Adipocyte (in vitro differentiated cells): ENCODE results near the gene ERGIC1.
A peak's percentile ranks its signal among the peaks of the same experiment; 100 is the strongest.

Experiments used
- DNase-seq: peaks from one replicate; pipeline ENCODE4 v3.0.0-alpha.2; 2015; ENCODE audit warnings: low read depth
- H3K27me3 ChIP-seq: replicated peaks from 2 replicates; pipeline ENCODE4 v1.7.0; 2013; ENCODE audit warnings: mild to moderate bottlenecking, low read length, moderate library complexity; ENCODE audit not compliant: control insufficient read depth, insufficient read depth
- H3K36me3 ChIP-seq: 2 replicates; pipeline ENCODE4 v1.7.0; 2013; ENCODE audit warnings: low read length, mild to moderate bottlenecking, moderate library complexity; ENCODE audit not compliant: control insufficient read depth, insufficient read depth, severe bottlenecking
- H3K4me1 ChIP-seq: 2 replicates; pipeline ENCODE4 v1.7.0; 2013; ENCODE audit warnings: mild to moderate bottlenecking, low read length, moderate library complexity; ENCODE audit not compliant: control insufficient read depth, insufficient read depth
- H3K4me3 ChIP-seq: 2 replicates; pipeline ENCODE4 v1.7.0; 2013; ENCODE audit warnings: mild to moderate bottlenecking, low read length, moderate library complexity
- H3K9ac ChIP-seq: 2 replicates; pipeline ENCODE4 v1.7.0; 2013; ENCODE audit warnings: mild to moderate bottlenecking, low read length, moderate library complexity
- H3K9me3 ChIP-seq: 2 replicates; pipeline ENCODE4 v1.7.0; 2013; ENCODE audit warnings: mild to moderate bottlenecking, low read length, moderate library complexity; ENCODE audit not compliant: control insufficient read depth

ERGIC1 gene

DNA sequence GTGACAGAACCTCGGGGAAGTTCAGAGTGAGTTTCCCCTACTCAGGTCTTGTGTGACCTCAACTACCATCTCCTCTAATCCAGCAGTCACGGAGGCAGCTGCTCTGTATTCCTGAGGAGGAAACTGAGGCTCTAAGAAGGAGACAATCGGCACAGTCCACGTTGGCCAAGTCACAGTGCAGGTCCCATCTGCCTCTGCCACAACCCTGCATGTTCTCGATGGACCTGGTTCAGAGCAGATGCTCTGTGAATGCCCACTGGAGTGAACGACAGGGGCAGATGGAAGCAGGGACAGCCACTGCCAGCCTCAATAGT is 722 bp upstream of the ERGIC1 start:
- no peaks in the 10 kb centered on the region for H3K27me3 ChIP-seq
- H3K4me3 ChIP-seq = peak overlapping the region; percentile 87
- H3K36me3 ChIP-seq = peaks cover 13% of the 10 kb centered on the region
- H3K9me3 ChIP-seq = no peaks in the 10 kb centered on the region
- DNase-seq = no peak
- H3K4me1 ChIP-seq = peaks cover 44% of the 10 kb centered on the region
- H3K9ac ChIP-seq = peak overlapping the region; percentile 90

DNA sequence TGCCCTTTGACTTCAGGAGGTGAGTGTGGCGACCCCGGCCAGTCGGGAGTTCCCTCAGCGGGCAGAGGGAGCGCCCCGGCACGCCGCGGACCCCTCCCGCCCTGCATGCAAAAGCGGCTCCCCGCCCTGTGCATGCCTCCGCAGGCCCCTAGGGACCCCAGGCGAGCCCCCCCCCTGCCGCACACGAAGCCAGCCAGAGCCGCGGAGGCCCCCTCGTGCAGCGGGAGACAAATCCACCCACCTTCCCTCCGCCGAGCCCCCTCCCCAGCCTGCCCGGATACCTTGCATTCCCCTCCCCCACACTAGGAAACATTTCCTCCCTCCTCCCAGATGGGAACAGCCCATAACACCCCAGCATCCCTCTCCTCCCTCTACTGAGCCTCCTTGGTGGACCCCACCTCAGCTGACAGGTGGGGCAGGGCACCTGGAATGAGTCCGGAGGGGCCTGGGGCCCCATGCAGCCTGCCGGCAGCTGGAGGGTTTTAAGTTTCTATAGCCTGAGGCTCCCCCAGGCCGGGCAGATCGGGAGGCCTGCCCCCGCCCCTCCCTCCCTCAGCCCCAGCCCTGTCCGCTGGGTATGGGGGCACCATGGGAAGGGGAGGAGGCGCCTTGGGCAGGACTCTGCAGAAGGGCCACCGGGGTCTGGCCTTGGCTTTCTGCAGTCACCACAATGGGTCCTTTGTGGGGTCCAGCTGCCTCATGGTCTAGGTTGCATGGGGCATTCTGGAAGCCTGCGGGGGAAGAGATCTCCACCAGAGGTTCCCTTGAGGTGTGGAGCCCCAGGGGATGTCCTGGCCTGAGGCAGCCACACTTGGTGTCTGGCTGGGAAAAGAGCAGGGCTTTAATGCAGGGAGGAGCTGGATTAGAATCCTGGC is 601 bp downstream of the ERGIC1 start:
- H3K4me1 ChIP-seq = peaks cover 41% of the 10 kb centered on the region

DNA sequence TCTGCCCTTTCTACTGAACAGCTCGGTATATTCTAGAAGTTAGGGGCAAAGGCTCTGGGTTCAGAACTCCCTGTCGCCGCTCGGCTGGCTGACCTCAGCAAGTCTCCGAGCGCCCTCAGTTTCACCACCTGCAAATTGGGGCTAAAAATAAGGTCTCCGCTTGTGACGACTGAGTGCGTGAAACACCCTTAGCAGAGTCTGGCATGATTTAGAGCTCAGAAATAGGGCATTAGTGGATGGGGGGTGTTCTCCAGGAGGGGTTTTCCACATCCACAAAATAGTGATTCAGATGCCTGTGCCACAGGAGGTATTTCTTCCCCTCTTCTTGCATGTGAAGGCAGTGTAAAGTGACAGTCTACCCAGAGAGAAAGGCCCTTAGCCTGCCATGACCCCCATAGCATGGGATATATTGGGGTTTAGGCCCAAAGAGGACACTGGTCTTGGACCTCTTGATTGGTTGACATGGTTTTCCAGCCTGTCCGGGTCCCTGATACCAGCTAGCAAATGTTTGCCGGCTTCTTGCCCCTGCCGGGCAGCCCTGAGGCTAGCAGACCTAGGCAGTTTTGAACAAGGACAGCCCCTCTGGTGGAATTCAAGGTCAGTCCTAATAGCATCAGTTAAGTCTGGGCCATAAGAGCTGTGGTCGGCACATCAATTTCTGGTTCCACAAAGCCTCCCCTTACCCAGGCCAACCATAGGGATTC is 1.4 kb downstream of the ERGIC1 start:
- H3K36me3 ChIP-seq = peaks cover 15% of the 10 kb centered on the region
- no peaks in the 10 kb centered on the region for H3K27me3 ChIP-seq
- H3K9me3 ChIP-seq = no peaks in the 10 kb centered on the region
- peak overlapping the region; percentile 87 for H3K4me3 ChIP-seq
- DNase-seq = no peak
- H3K9ac ChIP-seq = peak overlapping the region; percentile 90
- peaks cover 48% of the 10 kb centered on the region for H3K4me1 ChIP-seq

More for the DNA sequence above, 601 bp downstream of the ERGIC1 start:
- H3K9me3 ChIP-seq = no peaks in the 10 kb centered on the region
- H3K9ac ChIP-seq = peak overlapping the region; percentile 90
- H3K27me3 ChIP-seq = no peaks in the 10 kb centered on the region
- peaks cover 15% of the 10 kb centered on the region for H3K36me3 ChIP-seq
- peak overlapping the region; percentile 87 for H3K4me3 ChIP-seq
- DNase-seq = peak; percentile 56

DNA sequence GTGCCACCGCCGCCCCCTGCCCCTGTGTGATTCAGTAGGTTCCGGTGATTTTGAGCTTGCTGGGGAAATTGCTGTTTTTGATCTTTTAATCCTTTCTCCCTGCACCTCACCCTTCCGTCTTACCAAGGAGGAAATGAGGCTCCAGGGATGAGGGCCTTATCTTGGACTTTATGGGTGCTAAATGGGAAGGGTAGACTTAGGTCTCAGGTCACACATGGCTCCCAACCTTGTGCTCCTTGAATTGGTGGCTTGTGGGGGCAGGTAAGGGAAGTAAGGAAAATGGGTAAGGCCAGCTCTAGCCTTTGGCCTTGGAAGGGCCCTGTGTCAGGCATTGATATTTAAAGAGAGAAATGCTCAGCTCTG is 1.9 kb downstream of the ERGIC1 start:
- H3K9ac ChIP-seq = peak overlapping the region; percentile 90
- no peaks in the 10 kb centered on the region for H3K9me3 ChIP-seq
- no peak for DNase-seq
- peaks cover 48% of the 10 kb centered on the region for H3K4me1 ChIP-seq
- peaks cover 15% of the 10 kb centered on the region for H3K36me3 ChIP-seq
- no peaks in the 10 kb centered on the region for H3K27me3 ChIP-seq
- peak overlapping the region; percentile 87 for H3K4me3 ChIP-seq

DNA sequence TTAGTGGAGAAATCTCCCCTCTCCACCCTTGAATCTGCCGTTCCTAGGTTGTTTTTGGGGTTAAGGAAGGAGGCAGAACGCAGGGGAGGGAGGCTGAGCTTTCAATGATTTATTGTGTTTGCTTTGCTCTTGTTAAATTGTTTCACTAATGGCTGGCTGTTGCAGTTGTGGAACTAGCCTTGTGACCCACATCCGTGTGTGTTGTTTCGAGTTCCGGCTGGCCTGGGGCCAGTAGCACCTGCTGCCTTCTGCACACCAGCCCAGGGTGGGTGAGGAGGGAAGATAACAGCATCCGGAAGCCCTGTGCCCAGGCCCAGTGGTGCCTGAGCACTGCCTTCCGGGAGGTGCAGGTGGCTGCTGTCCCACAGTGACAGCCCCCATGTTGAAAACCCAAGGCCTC is 3.6 kb downstream of the ERGIC1 start:
- Histone ChIP-seq H3K27me3 (no peaks in the 10 kb centered on the region), H3K4me3 (no peak overlapping the region), H3K9me3 (no peaks in the 10 kb centered on the region), H3K9ac (no peak overlapping the region), H3K4me1 (peaks cover 41% of the 10 kb centered on the region), H3K36me3 (peaks cover 20% of the 10 kb centered on the region)
- no peak for DNase-seq

DNA sequence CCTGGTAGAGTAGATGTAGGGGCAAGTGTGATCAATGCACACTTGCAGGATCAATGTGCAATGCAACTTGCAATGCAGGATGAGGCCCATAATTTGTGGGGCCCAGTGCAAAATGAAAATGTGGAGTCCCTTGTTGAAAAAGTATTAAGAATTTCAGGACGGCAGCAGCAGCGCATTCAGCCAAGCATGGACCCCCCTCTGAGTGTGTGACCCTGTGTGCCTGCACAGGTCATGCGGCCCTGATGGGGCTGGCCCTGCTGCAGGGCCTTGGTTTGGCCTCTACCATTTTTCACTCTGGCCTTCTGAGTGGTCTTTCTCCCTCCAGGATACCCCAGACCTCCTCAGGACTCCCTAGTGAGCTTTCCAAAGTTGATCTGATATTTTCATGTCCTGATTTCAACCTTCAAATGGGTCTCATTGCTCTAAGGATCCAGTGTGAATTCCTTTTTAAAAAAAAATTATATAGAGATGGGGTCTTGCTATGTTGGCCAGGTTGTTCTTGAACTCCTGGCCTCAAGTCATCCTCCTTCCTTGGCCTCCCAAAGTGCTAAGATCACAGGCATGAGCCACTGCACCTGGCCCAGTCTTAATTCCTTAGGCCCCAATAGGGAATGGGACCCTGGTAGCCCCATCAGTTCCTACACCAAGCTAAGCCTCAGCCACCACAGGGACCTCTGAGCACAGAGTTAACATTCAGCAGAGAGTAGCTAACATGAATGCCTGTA is 4.3 kb downstream of the ERGIC1 start:
- Histone ChIP-seq H3K27me3 (no peaks in the 10 kb centered on the region), H3K9ac (no peak overlapping the region), H3K36me3 (peaks cover 21% of the 10 kb centered on the region), H3K4me3 (no peak overlapping the region), H3K9me3 (no peaks in the 10 kb centered on the region), H3K4me1 (peaks cover 34% of the 10 kb centered on the region)
- DNase-seq = no peak

DNA sequence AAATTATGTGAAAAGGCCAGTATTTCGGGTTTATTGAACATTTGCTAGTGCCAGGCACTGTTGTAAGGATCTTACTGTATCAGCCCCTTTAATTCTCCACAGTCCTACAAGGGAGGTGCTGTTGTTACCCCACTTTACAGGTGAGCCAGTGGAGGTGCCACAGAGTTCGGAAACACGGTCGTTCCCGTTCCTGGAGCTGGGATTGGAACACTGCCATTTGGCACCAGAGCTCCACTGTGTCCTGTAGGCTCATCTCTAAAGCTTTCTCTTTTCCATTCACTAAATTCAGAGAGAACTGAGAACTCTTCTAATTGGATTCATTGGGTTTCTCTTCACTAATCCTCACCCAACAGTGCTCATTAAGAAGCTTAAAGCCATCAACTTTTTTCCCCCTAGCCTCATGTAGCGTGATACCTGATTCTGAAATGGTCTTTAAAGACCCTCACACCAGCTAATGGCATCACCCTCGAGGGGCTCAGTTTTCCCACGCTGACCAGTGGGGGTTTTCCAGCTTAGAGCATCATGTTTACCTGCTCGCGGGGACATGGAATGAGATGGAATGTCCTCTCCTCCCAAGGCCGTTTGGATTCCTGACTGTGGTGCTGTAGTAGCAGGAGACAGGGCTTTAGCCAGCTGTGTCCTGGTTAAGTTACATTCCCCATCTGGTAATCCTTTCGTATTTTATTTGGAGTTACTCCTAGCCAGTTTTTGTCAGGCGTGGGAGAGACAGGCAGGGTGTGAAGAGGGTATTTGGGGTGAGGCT is 5.8 kb downstream of the ERGIC1 start:
- H3K36me3 ChIP-seq = peaks cover 26% of the 10 kb centered on the region
- peaks cover 32% of the 10 kb centered on the region for H3K4me1 ChIP-seq

DNA sequence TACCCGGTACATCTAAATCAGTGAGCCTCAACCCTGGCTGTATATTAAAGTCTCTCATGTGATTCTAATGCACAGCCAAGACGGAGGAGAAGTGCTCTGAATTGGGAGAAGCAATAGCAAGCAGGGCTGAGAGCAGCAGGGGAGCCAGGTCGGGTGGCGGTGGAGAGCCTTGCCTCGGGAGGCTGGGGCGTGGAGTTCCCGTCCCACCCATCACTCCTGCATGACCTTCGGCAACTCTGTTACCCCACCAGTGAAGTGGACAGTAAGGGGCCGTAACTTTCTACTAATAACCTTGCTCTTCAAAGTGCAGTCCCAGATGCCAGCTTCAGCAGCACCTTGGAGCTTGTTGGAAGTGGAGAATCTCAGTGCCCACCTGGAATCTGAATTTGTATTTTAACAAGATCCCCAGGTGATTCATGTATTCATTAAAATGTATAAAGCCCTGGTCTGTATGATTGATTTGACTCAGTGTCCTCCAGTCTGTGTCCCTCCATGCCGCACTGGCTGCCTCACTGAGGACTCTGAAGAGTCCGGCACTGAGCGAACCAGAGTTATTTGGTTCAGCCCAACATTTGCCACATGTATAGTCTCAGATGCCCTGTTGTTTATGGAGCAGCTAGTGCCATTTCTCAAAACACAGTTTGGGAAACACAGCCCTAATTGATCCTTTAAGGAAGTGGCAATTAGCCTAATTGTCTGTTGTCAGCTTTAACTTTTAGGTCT is 6.5 kb downstream of the ERGIC1 start:
- Histone ChIP-seq H3K27me3 (no peaks in the 10 kb centered on the region), H3K36me3 (peaks cover 26% of the 10 kb centered on the region), H3K9ac (peak overlapping the region; percentile 44), H3K4me1 (peaks cover 27% of the 10 kb centered on the region), H3K9me3 (no peaks in the 10 kb centered on the region), H3K4me3 (no peak overlapping the region)
- DNase-seq = no peak

More for the DNA sequence above, 5.8 kb downstream of the ERGIC1 start:
- no peak overlapping the region for H3K4me3 ChIP-seq
- H3K9me3 ChIP-seq = no peaks in the 10 kb centered on the region
- H3K9ac ChIP-seq = peak overlapping the region; percentile 44
- no peak for DNase-seq
- H3K27me3 ChIP-seq = no peaks in the 10 kb centered on the region

DNA sequence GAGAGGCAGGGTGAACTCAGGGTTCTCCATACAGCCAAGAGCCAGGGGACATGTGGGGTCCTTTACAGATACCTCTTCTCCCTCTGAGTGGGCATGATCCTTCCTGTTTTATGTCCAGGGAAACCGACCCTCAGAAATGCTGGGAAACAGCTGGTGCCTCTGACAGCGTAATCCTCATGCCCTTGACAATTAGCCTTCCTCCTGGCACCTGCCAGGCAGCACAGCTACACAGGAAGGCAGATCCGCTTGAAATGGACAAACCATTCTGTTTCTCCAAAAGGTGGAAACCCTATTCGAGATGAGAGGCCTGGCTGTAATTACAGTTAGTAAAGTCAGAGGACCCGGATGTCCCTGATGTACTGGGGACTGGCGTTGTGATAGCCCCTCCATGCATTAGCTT is 7.2 kb downstream of the ERGIC1 start:
- H3K9ac ChIP-seq = peak overlapping the region; percentile 40
- peaks cover 21% of the 10 kb centered on the region for H3K4me1 ChIP-seq
- no peak overlapping the region for H3K4me3 ChIP-seq
- peaks cover 26% of the 10 kb centered on the region for H3K36me3 ChIP-seq
- H3K9me3 ChIP-seq = no peaks in the 10 kb centered on the region
- DNase-seq = no peak
- H3K27me3 ChIP-seq = no peaks in the 10 kb centered on the region

DNA sequence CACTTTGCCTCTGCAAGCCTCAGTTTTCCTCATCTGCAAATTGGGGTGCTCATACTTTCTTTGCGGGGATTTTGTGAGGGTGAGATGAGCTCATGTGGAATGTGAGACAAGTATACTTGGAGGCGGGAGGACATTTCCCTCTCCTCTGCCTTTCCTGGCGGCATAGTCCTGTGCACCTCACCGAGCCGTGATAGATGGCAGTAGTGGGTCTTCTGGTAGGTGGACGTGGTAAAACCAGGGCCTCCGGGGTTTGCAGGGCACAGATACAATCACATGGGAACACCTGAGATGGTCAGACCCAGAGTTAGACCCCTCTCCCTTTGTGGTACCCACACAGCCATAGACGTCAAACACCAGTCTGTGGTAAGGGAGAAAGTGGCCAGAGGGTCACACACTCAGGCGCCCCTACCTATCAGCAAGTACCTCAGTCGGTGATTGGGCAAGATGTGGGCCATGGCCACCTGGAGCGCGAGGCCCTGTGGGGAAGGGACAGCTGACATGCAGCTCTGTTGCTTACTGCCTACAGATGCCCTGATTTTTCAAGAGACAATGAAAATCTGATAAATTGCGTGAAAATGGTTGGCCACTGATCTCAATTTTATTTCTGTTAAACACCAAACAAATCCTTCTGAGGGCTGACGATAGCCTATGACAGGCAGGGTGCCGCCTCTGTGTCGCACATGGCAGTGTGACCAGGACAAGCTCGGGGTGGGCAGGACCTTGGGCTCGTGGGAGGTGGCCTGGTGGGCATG is 9.9 kb downstream of the ERGIC1 start:
- Histone ChIP-seq H3K9me3 (no peaks in the 10 kb centered on the region), H3K36me3 (peaks cover 11% of the 10 kb centered on the region), H3K4me3 (no peak overlapping the region), H3K4me1 (peaks cover 21% of the 10 kb centered on the region), H3K9ac (no peak overlapping the region), H3K27me3 (no peaks in the 10 kb centered on the region)
- no peak for DNase-seq
